HG03439 (cell line): Measurements from ENCODE around the gene CAMK2D.

Experiments used
- ATAC-seq: cut with Tn5 transposase; IDR thresholded peaks from one replicate; pipeline ENCODE4 v1.9.1; 2021; ENCODE audit warnings: mild to moderate bottlenecking, moderate library complexity; ENCODE audit not compliant: unreplicated experiment

CAMK2D gene

DNA sequence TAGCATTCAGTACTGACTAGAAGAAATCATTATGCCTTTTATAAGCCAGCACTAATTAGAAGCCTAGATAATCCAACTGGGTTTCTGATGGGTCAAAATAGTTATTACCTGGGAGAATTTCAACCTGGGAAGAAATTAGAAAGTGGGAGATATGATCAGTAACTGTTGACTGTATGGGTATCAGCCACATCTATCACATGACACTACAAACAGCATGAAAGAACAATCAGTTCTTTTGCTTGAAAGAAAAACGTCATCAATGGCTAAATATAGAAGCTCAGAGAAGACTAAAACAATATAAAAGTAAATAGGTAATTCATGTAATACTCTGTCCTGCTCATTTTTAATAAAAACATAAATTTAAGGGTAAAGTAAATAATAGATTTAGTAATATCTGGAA is 145.1 kb downstream of the CAMK2D start:
- no peak for ATAC-seq

DNA sequence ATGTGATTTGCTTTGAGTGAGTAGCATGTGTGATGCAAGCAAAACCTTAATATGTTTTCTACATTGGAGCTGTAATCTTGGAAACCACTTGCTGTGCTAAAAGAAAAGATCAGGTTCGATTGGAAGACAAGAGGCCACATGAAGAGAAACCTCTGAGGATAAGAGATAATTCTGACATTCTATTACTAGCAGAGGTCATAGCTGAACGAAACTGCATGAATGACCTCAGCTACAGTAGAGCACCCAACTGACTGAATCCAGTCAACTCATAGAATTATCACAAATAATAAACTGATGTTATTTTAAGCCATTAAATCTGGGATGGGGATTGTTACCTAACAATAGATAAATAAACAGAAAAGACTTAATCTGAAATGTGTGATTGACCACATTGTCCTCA is 147.1 kb downstream of the CAMK2D start:
- ATAC-seq, result no peak

DNA sequence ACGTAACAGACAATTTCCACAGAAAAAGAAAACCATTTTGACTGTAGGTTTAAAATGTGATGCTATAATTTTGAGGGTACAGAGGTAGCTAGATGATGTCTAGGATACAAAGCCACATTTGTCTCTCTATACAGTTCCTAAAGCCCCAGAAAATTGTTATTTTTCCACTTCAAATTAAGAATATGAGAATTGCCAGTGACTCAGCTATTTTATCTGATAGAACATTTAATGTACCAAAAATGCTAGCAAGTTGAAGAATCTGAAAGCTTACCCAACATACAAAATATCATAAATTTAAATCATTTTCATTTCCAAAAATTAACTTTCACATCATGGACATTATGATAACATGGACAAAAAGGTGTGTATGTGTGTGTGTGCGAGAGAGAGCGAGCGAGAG is 148.0 kb downstream of the CAMK2D start:
- ATAC-seq, result no peak

DNA sequence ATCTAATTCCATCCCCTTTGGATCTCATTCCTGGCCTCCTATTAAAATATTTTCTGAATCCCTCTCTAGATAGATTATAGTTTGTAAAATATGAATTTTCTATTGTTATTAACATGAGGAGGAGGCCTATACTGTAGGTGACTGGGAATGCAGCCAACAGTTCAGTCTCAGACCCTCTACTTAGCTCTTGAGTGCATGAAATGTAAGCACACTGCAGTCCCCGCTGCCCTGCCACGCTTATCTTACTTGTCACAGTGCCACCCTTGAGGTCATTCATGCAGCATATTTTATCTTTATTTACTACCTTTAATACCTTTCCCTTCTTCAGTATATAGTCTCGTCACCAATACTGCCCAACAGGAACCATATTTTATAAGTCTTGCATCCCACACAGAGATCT is 151.0 kb downstream of the CAMK2D start:
- ATAC-seq, result no peak

DNA sequence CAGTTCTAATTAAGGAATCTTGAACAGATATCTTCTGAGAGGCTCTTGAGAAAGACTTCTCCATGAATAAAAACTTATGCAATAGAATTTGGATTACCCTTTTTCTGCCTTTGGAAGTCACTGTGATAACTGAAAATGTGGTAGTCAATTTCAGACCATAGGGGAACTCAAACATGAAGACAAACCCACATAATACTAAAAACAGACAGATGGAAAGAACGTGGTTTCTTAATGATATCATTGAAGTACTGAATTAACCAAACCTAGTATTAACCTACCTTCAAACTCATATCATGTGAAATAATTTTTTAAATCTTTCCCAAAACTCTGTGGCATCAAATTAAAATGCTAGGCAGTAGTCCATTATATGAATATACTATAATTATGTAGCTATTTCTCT is 153.5 kb downstream of the CAMK2D start:
- ATAC-seq, result peak; percentile 61

DNA sequence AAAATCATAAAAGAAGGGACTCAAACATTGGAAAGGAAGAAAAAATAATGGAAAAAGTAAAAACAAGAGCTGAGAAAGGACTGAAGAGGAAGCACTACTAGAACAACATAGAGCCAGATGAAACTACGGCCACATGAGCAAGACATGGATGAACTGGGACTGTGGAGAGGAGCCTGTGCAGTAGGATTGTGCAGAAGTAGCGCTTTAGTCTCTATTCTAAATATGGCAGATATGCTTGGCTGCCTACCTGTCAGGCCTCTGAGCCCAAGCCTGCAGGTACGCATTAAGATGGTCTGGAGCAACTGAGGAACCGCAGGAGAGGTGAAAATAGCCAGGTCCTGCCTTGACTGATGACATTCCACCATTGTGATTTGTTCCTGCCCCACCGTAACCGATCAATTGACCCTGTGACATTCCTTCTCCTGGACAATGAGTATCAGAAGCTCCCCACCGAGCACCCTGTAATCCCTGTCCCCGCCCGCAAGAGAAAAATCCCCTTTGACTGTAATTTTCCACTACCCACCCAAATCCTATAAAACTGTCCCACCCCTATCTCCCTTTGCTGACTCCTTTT is 154.3 kb downstream of the CAMK2D start:
- no peak for ATAC-seq

DNA sequence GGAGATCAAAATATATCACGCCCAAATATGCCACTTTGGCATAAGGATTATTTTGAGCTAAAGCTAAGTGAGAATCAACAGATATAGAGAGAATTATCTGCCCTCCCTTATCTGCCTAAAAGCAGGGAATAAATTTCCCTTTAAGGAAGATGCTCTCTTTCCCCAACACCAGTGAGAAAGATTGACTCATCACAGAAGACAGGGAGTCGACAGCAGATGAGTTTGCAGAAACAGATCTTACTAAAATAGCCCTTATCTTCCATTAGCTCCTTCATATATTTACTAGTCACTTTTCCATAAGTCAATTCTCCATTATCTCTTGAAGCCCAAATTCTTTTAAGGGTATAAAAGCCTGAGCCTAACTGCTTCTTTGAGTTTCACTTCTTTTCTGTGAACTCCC is 156.6 kb downstream of the CAMK2D start:
- ATAC-seq, result no peak

DNA sequence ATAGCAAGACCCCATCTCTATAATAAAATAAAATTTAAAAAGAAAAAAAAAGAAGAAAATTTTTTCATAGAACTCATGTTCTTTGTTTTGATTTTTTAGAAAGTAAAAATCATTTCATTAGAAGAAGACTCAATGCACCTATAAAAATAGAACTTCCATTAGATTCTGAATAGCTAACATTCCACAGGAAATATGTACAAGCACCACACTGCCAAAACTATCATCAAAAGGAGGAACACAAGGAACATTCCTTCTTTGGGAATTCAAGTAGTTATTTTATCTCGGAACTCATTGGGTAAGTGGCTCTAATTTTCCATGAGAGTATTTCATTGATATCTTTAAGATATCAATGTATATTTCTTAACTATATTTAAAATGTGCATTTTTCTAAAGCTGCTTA is 157.6 kb downstream of the CAMK2D start:
- no peak for ATAC-seq

DNA sequence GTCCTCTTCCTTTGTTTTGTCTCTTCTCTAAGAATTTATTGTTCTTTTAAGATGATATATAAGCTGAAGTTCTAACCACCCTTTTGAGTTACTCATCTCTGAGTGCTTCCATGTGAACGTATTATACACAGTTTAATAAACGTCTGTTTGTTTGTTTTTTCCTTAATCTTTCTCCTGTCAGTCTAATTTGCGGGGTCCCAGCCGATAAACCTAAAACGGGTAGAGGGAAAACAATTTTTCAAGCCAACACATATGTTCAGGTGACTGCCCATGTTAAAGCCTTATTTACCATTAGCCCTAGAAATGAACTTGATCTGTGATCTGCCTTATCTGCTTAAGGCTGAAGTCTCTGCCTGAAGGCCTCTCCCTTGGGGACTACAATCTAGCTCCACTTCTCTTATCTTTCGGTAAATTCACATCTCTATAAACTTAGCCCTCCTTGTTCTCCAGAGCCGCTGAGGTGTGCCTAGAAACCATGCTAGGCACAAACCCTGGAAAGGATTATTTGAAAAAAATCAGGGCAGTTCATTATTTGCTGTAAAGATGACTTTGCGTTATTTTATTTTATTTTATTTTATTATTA is 158.8 kb downstream of the CAMK2D start:
- no peak for ATAC-seq

DNA sequence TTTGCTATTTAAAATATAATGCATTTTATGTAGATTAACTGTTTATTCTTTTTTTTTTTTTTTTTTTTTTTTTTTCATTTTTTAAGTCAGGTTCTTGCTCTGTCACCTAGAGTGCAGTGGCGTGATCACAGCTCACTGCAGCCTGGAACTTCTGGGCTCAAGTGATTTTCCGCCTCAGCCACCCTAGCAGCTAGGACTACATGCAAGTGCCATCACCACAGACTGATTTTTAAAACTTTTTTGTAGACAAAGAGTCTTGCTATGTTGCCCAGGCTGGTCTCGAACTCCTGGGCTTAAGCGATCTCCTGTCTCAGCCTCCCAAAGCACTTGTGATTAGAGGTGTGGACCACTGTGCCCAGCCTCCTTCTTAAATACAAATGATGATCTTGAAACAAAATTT is 159.9 kb downstream of the CAMK2D start:
- ATAC-seq, result no peak

DNA sequence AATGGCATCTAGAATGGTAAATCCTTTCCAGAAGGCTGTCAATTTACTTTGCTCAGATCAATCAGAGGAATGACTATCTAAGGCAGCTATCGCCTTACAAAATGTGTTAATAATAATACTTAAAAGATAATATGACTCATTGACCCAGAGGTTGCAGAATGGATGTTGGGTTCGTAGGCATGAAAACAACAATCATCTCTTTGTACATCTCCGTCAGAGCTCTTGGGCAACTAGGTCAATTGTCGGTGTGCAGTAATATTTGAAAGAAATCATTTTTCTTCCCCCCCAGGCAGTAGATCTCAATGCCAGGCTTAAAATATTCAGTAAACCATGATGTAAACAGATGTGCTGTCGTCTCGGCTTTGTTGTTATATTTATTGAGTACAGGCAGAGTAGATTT is 165.1 kb downstream of the CAMK2D start:
- no peak for ATAC-seq

DNA sequence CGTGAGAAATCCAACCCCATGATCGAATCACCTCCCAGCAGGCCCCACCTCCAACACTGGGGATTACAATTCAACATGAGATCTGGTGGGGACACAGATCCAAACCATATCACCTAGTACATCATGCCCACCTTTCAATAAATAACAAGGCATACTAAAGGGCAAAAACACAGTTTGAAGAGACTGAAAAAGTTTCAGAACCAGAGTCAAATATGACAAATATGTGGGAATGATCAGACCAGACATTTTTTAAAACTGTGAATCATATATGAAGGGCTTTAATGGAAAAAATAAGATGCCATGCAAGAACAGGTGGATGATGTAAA is 167.3 kb downstream of the CAMK2D start:
- ATAC-seq, result no peak

DNA sequence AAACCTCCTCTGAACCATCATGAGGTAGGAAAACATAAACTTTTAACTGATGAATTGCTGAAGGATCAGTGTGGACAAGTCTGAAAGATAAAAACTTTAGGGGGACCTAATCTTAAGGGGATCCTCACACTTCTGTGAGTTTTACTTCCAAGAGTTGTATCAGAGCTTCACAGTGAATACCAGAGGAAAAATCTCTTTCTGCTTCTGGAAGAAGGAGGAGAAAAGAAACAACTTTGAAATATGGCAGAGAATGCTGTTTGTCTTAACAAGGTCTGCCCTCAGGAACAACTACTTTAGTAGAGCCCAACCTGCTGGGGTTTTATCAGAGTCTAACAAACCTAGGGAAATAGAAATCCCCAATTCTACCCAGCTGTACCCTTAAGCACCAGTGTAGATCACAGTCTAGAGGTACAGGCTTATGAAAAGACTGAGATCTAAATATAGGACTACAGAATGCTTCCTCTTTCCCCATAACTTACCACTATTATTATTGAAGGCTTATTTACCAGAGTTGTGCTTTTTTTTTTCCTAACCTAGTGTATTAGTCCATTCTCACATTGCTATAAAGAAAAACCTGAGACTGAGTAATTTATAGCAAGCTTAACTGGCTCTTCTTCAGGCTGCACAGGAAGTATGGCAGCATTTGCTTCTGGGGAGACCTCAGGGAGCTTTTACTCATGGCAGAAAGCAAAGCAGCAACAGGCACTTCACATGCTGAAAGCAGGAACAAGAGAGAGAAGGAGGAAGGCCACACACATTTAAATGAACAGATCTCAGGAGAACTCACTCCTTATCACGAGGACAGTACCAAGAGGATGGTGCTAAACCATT is 167.9 kb downstream of the CAMK2D start:
- ATAC-seq, result peak; percentile 61

DNA sequence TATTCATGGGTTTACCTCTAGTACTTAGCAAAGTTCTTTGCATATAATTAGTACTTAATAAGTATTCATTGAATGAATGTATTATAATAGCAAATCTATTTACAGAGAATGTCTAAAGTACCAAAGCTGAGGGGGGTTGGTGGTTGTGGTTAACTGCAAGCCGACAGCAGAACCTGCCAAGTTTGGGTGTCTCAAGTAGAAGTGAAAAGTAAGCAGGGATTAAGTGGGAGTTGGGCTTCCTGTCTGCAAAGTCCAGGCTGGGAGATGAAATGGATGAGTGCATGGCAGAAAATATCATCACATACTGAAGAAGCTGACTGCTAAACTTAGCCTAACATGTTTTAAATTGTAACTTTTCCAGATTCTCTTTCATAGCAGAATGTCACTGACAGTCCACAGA is 169.6 kb downstream of the CAMK2D start:
- ATAC-seq, result no peak

DNA sequence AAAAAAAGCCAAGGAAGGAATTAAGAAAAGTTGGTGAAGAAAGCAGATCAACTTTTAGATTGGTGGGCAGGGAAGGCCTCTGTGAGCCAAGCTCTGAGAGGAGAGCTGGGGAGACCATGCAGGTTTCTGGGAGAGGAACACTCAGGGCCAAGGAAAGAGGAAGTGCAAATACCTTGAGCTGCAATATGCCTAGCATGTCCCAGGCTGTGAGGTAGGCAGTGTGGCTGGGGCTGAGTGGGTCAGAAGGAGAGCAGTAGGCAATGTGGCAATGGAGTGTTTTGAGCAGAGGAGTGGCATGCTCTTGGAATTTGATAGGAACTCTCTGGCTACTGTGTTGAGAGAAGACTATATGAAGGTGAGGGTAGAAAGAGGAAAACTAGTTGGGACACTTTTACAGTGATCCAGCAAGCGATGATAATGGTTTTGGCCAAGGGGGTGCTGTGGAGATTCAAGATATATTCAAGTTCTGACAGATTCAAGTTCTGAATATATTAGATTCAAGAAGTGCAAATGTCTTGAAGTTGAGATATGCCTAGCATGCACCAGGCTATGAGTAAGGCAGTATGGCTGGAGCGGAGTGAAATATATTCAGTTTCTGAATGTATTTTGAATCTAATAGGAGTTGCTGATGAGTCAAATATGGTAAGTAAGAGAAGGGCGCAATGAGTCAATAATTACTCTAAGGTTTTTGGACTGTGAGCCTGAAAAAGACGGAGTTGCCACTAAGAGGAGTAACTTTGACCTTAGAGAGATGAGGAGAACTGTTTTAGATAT is 172.5 kb downstream of the CAMK2D start:
- ATAC-seq, result no peak

DNA sequence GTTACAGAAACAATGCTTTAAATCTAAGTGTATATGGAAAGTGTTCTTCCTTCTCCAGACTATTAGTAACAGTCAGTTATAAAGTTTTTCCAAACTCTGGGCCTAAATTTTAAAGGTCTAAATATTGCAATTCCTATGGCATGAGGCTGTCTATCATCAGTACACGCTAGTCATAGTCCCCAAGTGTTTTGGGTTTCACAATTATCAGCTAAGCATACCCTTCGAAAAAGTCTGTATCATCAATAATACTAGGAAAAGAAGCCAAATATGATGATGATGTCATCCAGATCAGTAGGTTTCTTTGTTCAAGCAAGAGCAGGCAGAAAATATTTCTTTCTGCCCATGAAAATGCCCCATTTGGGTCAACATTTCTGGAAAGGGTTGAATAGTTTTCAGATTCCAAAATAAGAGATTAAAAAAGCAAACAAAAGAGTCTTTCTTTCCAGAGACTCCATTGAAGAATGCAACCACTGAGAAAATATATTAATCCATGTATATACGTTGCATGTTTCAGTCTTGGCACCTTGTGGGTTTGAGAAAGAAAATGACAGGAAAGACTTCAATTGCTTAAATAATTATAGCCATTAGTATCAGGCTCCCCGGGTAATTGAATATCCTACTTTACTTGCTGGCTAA is 173.8 kb downstream of the CAMK2D start:
- ATAC-seq, result no peak

DNA sequence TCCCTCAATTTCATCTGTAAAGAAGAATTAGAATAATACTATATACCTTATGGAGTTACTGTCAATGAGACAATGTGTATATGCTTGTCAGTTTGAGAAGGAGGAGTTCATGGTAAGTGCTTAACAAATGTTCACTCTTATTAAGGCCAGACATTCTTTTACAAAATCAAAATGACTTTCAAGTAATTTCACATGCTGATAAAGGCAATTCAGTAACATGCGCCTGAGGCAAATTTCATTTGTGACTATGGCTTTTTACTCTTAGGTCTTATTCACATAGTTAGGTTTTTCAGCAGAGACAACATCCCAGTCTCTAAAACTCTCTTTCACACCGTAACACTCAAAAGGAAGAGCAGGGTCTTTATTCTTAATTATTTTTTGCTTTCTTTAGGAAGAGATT is 174.4 kb downstream of the CAMK2D start:
- no peak for ATAC-seq

DNA sequence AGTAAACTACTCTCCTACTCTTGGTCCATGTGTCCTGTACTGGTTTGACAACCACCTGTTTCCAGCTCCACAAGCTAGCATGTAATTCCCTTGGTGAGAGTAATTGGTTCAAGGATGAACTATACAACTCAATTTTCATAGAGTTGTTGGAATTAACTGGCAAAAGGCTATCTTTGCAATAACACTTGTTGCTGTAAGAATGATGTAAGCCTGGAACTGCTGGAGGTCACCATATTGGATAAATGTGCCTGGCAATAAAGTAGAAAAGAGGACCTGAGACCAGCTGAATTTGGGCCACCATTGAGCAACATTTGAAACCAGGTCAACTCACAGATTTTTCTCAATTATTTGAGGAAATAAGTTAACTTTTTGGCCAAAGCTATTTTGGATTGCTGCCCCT is 175.5 kb downstream of the CAMK2D start:
- no peak for ATAC-seq

DNA sequence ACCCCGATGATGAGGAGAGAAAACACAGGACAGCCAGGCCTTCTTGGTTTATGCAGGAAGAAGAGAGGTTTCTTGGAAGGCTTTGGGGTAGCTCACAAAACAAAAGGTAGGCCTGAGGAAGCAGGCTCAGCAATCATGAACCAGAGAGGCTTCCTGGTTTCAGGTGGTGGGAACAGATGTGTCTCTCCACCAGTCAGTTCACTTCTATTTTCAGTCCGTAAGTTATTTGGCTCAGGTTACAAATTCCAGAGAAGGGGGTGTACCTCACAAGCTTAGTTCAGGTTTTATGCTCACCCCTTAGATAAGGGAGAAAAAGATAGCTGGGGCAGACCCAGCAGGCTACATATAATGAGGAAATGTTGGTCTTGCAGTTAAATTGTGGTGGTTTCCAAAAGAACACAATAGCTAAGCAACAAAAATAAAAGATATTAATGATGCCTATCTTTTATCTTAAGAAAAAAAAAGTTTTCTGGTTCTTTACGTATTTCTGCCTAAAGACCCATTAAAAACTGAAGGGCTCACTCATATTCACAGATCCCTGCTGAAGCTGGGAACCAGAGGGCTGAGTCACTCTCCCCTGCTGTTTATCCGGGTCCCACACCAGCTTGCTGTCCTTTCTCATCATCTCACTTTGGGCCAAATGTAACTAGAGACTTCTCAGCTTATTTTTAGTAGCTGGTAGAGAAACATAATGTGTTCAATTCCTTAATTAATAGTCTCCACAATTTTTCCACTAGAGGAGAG is 177.0 kb downstream of the CAMK2D start:
- no peak for ATAC-seq

DNA sequence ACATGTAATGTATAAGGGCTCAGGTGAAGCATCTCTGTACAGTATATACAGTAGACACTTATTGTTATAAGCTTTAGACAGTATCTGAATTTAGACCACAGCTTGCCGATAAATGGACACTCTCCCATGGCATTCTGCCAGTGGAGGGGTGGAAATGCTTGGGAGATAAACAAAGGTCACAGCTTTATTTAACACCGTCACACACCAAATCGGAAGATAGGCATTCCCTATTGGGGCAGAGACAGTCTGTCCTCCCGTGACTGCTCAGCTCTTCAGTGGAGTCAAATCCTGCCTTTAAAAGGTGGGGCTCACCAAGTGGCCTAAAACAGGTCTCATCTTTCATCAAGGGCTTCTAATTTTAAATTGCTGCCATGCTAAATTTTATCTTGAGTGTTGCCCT is 178.8 kb downstream of the CAMK2D start:
- no peak for ATAC-seq

DNA sequence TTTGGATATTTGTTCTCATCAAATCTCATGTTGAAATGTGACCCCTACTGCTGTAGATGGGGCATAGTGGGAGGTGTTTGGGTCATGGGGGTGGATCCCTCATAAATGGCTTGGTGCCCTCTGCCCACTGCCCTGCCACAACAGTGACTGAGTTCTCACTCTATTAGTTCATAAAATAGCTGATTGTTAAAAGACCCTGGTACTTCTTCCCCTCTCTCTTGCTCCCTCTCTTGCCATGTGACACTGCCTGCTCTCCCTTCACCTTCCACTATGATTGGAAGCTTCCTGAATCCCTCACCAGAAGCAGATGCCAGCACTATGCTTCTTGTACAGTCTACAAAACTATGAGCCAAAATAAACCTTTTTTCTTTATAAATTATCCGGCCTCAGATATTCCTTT is 182.2 kb downstream of the CAMK2D start:
- ATAC-seq, result no peak
